Measurements from ENCODE around the gene GLIPR1L2.

The GLIPR1L2 gene

GRCh38 chr12:75477137-75477536, 86.2 kb downstream of the GLIPR1L2 start:
- no peak for DNase-seq (ENCODE audit: low read depth)

GRCh38 chr12:75478116-75478794, 87.4 kb downstream of the GLIPR1L2 start:
- no peak for DNase-seq (ENCODE audit: low read depth)

GRCh38 chr12:75479963-75480461, 89.1 kb downstream of the GLIPR1L2 start:
- DNase-seq (ENCODE audit: low read depth), result no peak

GRCh38 chr12:75480469-75480949, 89.6 kb downstream of the GLIPR1L2 start, which contains the start of gene GLIPR1:
GLIPR1 (plus strand) TSS chr12:75480755; CDS start chr12:75480881, 126 bp downstream.
- peak; percentile 87 for DNase-seq (ENCODE audit: low read depth)

GRCh38 chr12:75481013-75481705, 90.3 kb downstream of the GLIPR1L2 start:
- DNase-seq (ENCODE audit: low read depth), result no peak

- no peak for DNase-seq (ENCODE audit: low read depth)
These were observed 90.9 kb downstream of the GLIPR1L2 start for GRCh38 chr12:75481774-75482173.

Data from HS-27A (cell line).